HepG2 (cell line): Measurements from ENCODE around the gene THAP3. TPM values are rescaled to one million over a fixed set of nuclear protein-coding genes. Genes with fewer than 3 reads are reported as not detected.

Experiments
- BCLAF1 ChIP-seq: fragments of 450-650 bp; IDR thresholded peaks from 2 replicates; pipeline ENCODE4 v1.6.1; 2017; ENCODE audit warnings: mild to moderate bottlenecking
- CREBL2 ChIP-seq: sonication (generic); formaldehyde crosslinking; IDR thresholded peaks from 2 replicates; pipeline ENCODE4 v1.8.1; 2023; ENCODE audit warnings: missing genetic modification reagents, mild to moderate bottlenecking, borderline replicate concordance
- LCORL ChIP-seq, 2 experiments: fragments of 450-650 bp in 1 of 2; sonication (generic) in 1 of 2; formaldehyde crosslinking in 1 of 2; IDR thresholded peaks; 2 replicates each; pipeline versions ENCODE4 v1.5.0 to v1.6.1; 2017 to 2020; ENCODE audit warnings: antibody characterized with exemption in 1 of 2, missing genetic modification reagents in 1 of 2
- MAF1 ChIP-seq: sonication (generic); formaldehyde crosslinking; IDR thresholded peaks from 2 replicates; pipeline ENCODE4 v1.5.0; 2020; ENCODE audit warnings: missing genetic modification reagents, borderline replicate concordance
- ZBTB14 ChIP-seq: sonication (generic); formaldehyde crosslinking; IDR thresholded peaks from 2 replicates; pipeline ENCODE4 v1.4.0; 2020; ENCODE audit warnings: missing genetic modification reagents
- ZNF569 ChIP-seq: sonication (generic); formaldehyde crosslinking; IDR thresholded peaks from 2 replicates; pipeline ENCODE4 v1.5.0; 2020; ENCODE audit warnings: mild to moderate bottlenecking, missing genetic modification reagents, moderate library complexity, borderline replicate concordance
- ZNF7 ChIP-seq: IDR thresholded peaks from 2 replicates; pipeline ENCODE4 v1.6.1; 2016; ENCODE audit warnings: missing biosample characterization, missing genetic modification reagents
- ZNF768 ChIP-seq: sonication (generic); formaldehyde crosslinking; IDR thresholded peaks from 2 replicates; pipeline ENCODE4 v1.4.0; 2020; ENCODE audit warnings: missing genetic modification reagents
- ZNF891 ChIP-seq: sonication (generic); formaldehyde crosslinking; IDR thresholded peaks from 2 replicates; pipeline ENCODE4 v1.5.0; 2020; ENCODE audit warnings: mild to moderate bottlenecking, missing genetic modification reagents
- polyA plus RNA-seq, 8 experiments: library from polyadenylated mRNA; depleted of rRNA in 3 of 8; stranded (reverse) in 7 of 8; unstranded in 1 of 8; fragments of >200 nt; fragmentation: Illumina TruSeq in 4 of 8; extraction: Trizol in 4 of 8; gene quantifications; 2 replicates each; pipeline versions ENCODE4 v1.2.1 to v1.2.3, GENCODE V29; 2011 to 2016; ENCODE audit warnings: low read depth in 4 of 8, missing spikeins in 1 of 8, mixed read lengths in 1 of 8; ENCODE audit not compliant: insufficient read depth in 1 of 8
- total RNA-seq, 5 experiments: library from RNA; depleted of rRNA; stranded (reverse); fragments of >200 nt; fragmentation: Illumina TruSeq; extraction: Trizol; gene quantifications; 2 replicates each; pipeline ENCODE4 v1.2.3, GENCODE V29; 2016; ENCODE audit warnings: low read depth in 1 of 5
- TF ChIP-seq, protein P1 (sequence below): IDR thresholded peaks from 2 replicates; pipeline ENCODE4 v1.4.0; 2020; ENCODE audit warnings: mild to moderate bottlenecking, missing genetic modification reagents
- TF ChIP-seq, protein P2 (sequence below): sonication (generic); formaldehyde crosslinking; IDR thresholded peaks from 2 replicates; pipeline ENCODE4 v1.8.0; 2022; ENCODE audit warnings: mild to moderate bottlenecking, missing genetic modification reagents, moderate library complexity
- TF ChIP-seq, protein P3 (sequence below): sonication (generic); formaldehyde crosslinking; IDR thresholded peaks from 2 replicates; pipeline ENCODE4 v1.8.1; 2023; ENCODE audit warnings: mild to moderate bottlenecking, missing genetic modification reagents, borderline replicate concordance

THAP3 gene
- total and polyA plus RNA-seq, 2 of the 13 experiments (the other 11 are each of a cell fraction or from before 2014, with no cell fraction given), result 10.3 to 14.9 TPM

- TF ChIP-seq BCLAF1 (no peak), ZNF768 (no peak), ZNF891 (CRISPR knock-in tag) (no peak), CREBL2 (CRISPR knock-in tag) (no peak), ZNF7 (CRISPR knock-in tag) (no peak), MAF1 (CRISPR knock-in tag) (no peak), LCORL (IDR thresholded peaks at IDR 0.05) (no peak), LCORL (CRISPR knock-in tag; IDR thresholded peaks at IDR 0.05) (no peak), ZNF569 (CRISPR knock-in tag) (no peak), ZBTB14 (CRISPR knock-in tag) (no peak)
- TF ChIP-seq, protein P1, sequence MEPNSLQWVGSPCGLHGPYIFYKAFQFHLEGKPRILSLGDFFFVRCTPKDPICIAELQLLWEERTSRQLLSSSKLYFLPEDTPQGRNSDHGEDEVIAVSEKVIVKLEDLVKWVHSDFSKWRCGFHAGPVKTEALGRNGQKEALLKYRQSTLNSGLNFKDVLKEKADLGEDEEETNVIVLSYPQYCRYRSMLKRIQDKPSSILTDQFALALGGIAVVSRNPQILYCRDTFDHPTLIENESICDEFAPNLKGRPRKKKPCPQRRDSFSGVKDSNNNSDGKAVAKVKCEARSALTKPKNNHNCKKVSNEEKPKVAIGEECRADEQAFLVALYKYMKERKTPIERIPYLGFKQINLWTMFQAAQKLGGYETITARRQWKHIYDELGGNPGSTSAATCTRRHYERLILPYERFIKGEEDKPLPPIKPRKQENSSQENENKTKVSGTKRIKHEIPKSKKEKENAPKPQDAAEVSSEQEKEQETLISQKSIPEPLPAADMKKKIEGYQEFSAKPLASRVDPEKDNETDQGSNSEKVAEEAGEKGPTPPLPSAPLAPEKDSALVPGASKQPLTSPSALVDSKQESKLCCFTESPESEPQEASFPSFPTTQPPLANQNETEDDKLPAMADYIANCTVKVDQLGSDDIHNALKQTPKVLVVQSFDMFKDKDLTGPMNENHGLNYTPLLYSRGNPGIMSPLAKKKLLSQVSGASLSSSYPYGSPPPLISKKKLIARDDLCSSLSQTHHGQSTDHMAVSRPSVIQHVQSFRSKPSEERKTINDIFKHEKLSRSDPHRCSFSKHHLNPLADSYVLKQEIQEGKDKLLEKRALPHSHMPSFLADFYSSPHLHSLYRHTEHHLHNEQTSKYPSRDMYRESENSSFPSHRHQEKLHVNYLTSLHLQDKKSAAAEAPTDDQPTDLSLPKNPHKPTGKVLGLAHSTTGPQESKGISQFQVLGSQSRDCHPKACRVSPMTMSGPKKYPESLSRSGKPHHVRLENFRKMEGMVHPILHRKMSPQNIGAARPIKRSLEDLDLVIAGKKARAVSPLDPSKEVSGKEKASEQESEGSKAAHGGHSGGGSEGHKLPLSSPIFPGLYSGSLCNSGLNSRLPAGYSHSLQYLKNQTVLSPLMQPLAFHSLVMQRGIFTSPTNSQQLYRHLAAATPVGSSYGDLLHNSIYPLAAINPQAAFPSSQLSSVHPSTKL (CRISPR knock-in tag), result no peak
- TF ChIP-seq, protein P2, sequence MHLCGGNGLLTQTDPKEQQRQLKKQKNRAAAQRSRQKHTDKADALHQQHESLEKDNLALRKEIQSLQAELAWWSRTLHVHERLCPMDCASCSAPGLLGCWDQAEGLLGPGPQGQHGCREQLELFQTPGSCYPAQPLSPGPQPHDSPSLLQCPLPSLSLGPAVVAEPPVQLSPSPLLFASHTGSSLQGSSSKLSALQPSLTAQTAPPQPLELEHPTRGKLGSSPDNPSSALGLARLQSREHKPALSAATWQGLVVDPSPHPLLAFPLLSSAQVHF, result no peak
- TF ChIP-seq, protein P3, sequence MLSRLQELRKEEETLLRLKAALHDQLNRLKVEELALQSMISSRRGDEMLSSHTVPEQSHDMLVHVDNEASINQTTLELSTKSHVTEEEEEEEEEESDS (CRISPR knock-in tag), result no peak
Observed at GRCh38 chr1:6597777-6598131, 26.9 kb upstream of the THAP3 start (continued).
